ENCODE results near the gene CD68.

DNA sequence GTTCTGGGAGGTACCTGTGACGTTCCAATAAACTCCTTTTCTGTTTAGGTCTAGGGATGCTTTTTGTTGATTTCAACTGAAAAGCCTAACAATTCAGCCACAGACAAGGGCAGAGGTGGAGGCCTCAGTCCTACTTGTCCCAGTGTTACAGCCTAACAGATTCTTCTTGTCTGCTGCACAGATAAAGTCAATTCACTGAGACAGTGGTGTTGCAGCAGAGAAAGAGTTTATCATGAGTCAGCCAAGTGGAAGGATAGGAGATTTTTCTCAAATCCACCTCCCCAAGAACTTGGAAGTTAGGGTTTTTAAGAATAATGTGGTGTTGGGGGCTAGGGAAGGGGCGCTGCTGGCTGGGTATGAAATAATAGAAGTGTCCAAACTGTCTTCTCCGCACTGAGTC is 41.4 kb upstream of the CD68 start:
- TF ChIP-seq, protein P1, sequence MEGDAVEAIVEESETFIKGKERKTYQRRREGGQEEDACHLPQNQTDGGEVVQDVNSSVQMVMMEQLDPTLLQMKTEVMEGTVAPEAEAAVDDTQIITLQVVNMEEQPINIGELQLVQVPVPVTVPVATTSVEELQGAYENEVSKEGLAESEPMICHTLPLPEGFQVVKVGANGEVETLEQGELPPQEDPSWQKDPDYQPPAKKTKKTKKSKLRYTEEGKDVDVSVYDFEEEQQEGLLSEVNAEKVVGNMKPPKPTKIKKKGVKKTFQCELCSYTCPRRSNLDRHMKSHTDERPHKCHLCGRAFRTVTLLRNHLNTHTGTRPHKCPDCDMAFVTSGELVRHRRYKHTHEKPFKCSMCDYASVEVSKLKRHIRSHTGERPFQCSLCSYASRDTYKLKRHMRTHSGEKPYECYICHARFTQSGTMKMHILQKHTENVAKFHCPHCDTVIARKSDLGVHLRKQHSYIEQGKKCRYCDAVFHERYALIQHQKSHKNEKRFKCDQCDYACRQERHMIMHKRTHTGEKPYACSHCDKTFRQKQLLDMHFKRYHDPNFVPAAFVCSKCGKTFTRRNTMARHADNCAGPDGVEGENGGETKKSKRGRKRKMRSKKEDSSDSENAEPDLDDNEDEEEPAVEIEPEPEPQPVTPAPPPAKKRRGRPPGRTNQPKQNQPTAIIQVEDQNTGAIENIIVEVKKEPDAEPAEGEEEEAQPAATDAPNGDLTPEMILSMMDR (IDR thresholded peaks at IDR 0.05): no peak
- no peak for TF ChIP-seq REST (IDR thresholded peaks at IDR 0.05; ENCODE audit: insufficient read depth in 1 of 2, low read depth in 2 of 2, low read length in 1 of 2)

All from Panc1 (cell line).